Keratinocyte (primary cell): ENCODE data around the gene KRTAP10-4.
"Not testable (repeated sequence)": the region's sequence is repeated elsewhere in the genome, so short reads cannot be mapped to it uniquely, and the experiment has no call there.

Experiments
- CTCF ChIP-seq, 3 experiments: IDR thresholded peaks in 1 of 3; conservative IDR thresholded peaks in 1 of 3; optimal IDR thresholded peaks in 1 of 3; 2 replicates in 2 of 3; 3 replicates in 1 of 3; pipeline versions ENCODE3 to v1.5.1; 2011; ENCODE audit warnings: low read length in 3 of 3, mild to moderate bottlenecking in 3 of 3, moderate library complexity in 2 of 3, control low read depth in 1 of 3, inconsistent platforms in 1 of 3; ENCODE audit not compliant: insufficient read depth in 2 of 3; ENCODE audit errors: extremely low read depth in 1 of 3
- EZH2 ChIP-seq: IDR thresholded peaks from one replicate; pipeline ENCODE4 v1.6.1; 2012; ENCODE audit warnings: inconsistent platforms, mild to moderate bottlenecking, low read length, moderate library complexity

GRCh38 chr21:44590897-44591800, 17.6 kb downstream of the KRTAP10-4 start:
- TF ChIP-seq CTCF (optimal IDR thresholded peaks at IDR 0.05 in 1 of 3, IDR thresholded peaks at IDR 0.05 in 1 of 3, conservative IDR thresholded peaks at IDR 0.05 in 1 of 3; ENCODE audit: extremely low read depth in 1 of 3, insufficient read depth in 2 of 3, low read length in 3 of 3); EZH2: not testable (repeated sequence)
